ENCODE measurements around the gene OLFML2A. TPM values are rescaled to one million over a fixed set of nuclear protein-coding genes. Genes with fewer than 3 reads are reported as not detected.

Gene OLFML2A
- total and polyA plus RNA-seq, 2 of the 13 experiments (the other 11 are each of a cell fraction or from before 2014, with no cell fraction given), result 0.01 to 0.02 TPM

GRCh38 chr9:124771021-124771866 is 5.7 kb upstream of the OLFML2A start, which contains the start of gene NR6A1 (continued):
- 0 out of 2 replicates have a peak, but pooled peaks have one; percentile 34 for TF ChIP-seq ZNF597 (CRISPR knock-in tag; IDR thresholded peaks at IDR 0.05)
- TF ChIP-seq ZFP36L2 (CRISPR knock-in tag; IDR thresholded peaks at IDR 0.05), result no peak
- TF ChIP-seq ZBTB7A (CRISPR knock-in tag; IDR thresholded peaks at IDR 0.05), result no peak
- no peak for TF ChIP-seq ZNF280D (CRISPR knock-in tag; IDR thresholded peaks at IDR 0.05)
- TF ChIP-seq ZNF281 (CRISPR knock-in tag; IDR thresholded peaks at IDR 0.05; ENCODE audit: borderline replicate concordance), result peak; percentile 36; the same call in 1 of the 2 replicates
- TF ChIP-seq ZNF17 (CRISPR knock-in tag; IDR thresholded peaks at IDR 0.05), result no peak
- TF ChIP-seq EEA1 (CRISPR knock-in tag; IDR thresholded peaks at IDR 0.05; ENCODE audit: borderline replicate concordance), result no peak
- peak; percentile 25; the same call in 1 of the 2 replicates for TF ChIP-seq ETV5 (CRISPR knock-in tag; IDR thresholded peaks at IDR 0.05; ENCODE audit: borderline replicate concordance)
- TF ChIP-seq ZFYVE20 (CRISPR knock-in tag; IDR thresholded peaks at IDR 0.05; ENCODE audit: borderline replicate concordance, low read depth), result no peak
- 0 out of 2 replicates have a peak, but pooled peaks have one; percentile 31 for TF ChIP-seq ZXDC (CRISPR knock-in tag; IDR thresholded peaks at IDR 0.05)
- TF ChIP-seq PLSCR1 (CRISPR knock-in tag; IDR thresholded peaks at IDR 0.05; ENCODE audit: borderline replicate concordance), result no peak
- peak; percentile 41 for TF ChIP-seq FOXA3 (CRISPR knock-in tag; IDR thresholded peaks at IDR 0.05)
- TF ChIP-seq TAF15 (IDR thresholded peaks at IDR 0.05; ENCODE audit: low read depth, low read length, poor library complexity, severe bottlenecking), result no peak

Data from HepG2 (cell line).